ENCODE results near the gene ZNF350.
"Not testable (repeated sequence)": the region's sequence is repeated elsewhere in the genome, so short reads cannot be mapped to it uniquely, and the experiment has no call there.

ZNF350 gene

GRCh38 chr19:52028027-52028779 lies 41.6 kb upstream of the ZNF350 start, which contains the start of gene ZNF614:
Gene ZNF614 (minus strand): TSS chr19:52028379. CDS start chr19:52025745, 2,634 bp downstream.
- Histone ChIP-seq H3K9me3 (ENCODE audit: insufficient read depth, low read length) (peaks cover 37% of the 10 kb centered on the region), H4K20me1 (ENCODE audit: insufficient read depth, low read length) (no peaks in the 10 kb centered on the region), H3K36me3 (replicated peaks; ENCODE audit: low read depth, low read length) (peaks cover 62% of the 10 kb centered on the region), H3K27me3 (ENCODE audit: low read depth, low read length) (no peaks in the 10 kb centered on the region), H3K4me1 (ENCODE audit: low read length) (peaks cover 11% of the 10 kb centered on the region), H2AFZ (ENCODE audit: low read depth, low read length) (peak within 1 kb of the TSS; percentile 96), H3K4me2 (ENCODE audit: low read length) (peak within 1 kb of the TSS; percentile 65), H3K27ac (ENCODE audit: low read length) (peak within 1 kb of the TSS; percentile 71), H3K79me2 (ENCODE audit: low read length) (peaks cover 21% of the 10 kb centered on the region), H3K9ac (ENCODE audit: low read length) (peak within 1 kb of the TSS; percentile 92), H3K4me3 (ENCODE audit: low read length) (peak within 1 kb of the TSS; percentile 91)
- TF ChIP-seq CTCF (IDR thresholded peaks at IDR 0.05; ENCODE audit: low read depth, low read length) = no peak
- TF ChIP-seq EZH2phosphoT487 (IDR thresholded peaks at IDR 0.05; ENCODE audit: low read depth) = no peak

GRCh38 chr19:52026255-52026990 lies 39.8 kb upstream of the ZNF350 start:
- not testable (repeated sequence) for H3K9ac ChIP-seq (ENCODE audit: low read length); H3K27me3 ChIP-seq (ENCODE audit: low read depth, low read length); H3K4me2 ChIP-seq (ENCODE audit: low read length); H3K27ac ChIP-seq (ENCODE audit: low read length); H4K20me1 ChIP-seq (ENCODE audit: insufficient read depth, low read length); H2AFZ ChIP-seq (ENCODE audit: low read depth, low read length); H3K4me3 ChIP-seq (ENCODE audit: low read length)
- Histone ChIP-seq H3K4me1 (ENCODE audit: low read length) (peaks cover 11% of the 10 kb centered on the region), H3K79me2 (ENCODE audit: low read length) (peaks cover 21% of the 10 kb centered on the region), H3K36me3 (replicated peaks; ENCODE audit: low read depth, low read length) (peaks cover 63% of the 10 kb centered on the region), H3K9me3 (ENCODE audit: insufficient read depth, low read length) (peaks cover 36% of the 10 kb centered on the region)

GRCh38 chr19:52024478-52024877 lies 37.8 kb upstream of the ZNF350 start:
- peaks cover 65% of the 10 kb centered on the region for H3K36me3 ChIP-seq (replicated peaks; ENCODE audit: low read depth, low read length)
- H3K27me3 ChIP-seq (ENCODE audit: low read depth, low read length); H3K27ac ChIP-seq (ENCODE audit: low read length); H3K4me2 ChIP-seq (ENCODE audit: low read length); H2AFZ ChIP-seq (ENCODE audit: low read depth, low read length); H3K4me3 ChIP-seq (ENCODE audit: low read length); H3K9ac ChIP-seq (ENCODE audit: low read length); H4K20me1 ChIP-seq (ENCODE audit: insufficient read depth, low read length): not testable (repeated sequence)
- H3K9me3 ChIP-seq (ENCODE audit: insufficient read depth, low read length) = peaks cover 36% of the 10 kb centered on the region
- H3K4me1 ChIP-seq (ENCODE audit: low read length) = peaks cover 11% of the 10 kb centered on the region
- peaks cover 29% of the 10 kb centered on the region for H3K79me2 ChIP-seq (ENCODE audit: low read length)

- no peak overlapping the region for H3K4me2 ChIP-seq (ENCODE audit: low read length)
- H3K27ac ChIP-seq (ENCODE audit: low read length) = no peak overlapping the region
- no peak overlapping the region for H3K9ac ChIP-seq (ENCODE audit: low read length)
- peaks cover 3% of the 10 kb centered on the region for H3K4me1 ChIP-seq (ENCODE audit: low read length)
- H3K36me3 ChIP-seq (replicated peaks; ENCODE audit: low read depth, low read length) = peaks cover 86% of the 10 kb centered on the region
- H3K9me3 ChIP-seq (ENCODE audit: insufficient read depth, low read length) = peaks cover 49% of the 10 kb centered on the region
- TF ChIP-seq CTCF (IDR thresholded peaks at IDR 0.05; ENCODE audit: low read depth, low read length) = no peak
- TF ChIP-seq EZH2phosphoT487 (IDR thresholded peaks at IDR 0.05; ENCODE audit: low read depth) = no peak
- no peaks in the 10 kb centered on the region for H3K27me3 ChIP-seq (ENCODE audit: low read depth, low read length)
- no peak overlapping the region for H3K4me3 ChIP-seq (ENCODE audit: low read length)
- H3K79me2 ChIP-seq (ENCODE audit: low read length) = peaks cover 18% of the 10 kb centered on the region
- no peaks in the 10 kb centered on the region for H4K20me1 ChIP-seq (ENCODE audit: insufficient read depth, low read length)
- H2AFZ ChIP-seq (ENCODE audit: low read depth, low read length) = no peak overlapping the region
These were observed 35.6 kb upstream of the ZNF350 start for GRCh38 chr19:52022193-52022592.

GRCh38 chr19:52020506-52020905 lies 33.9 kb upstream of the ZNF350 start:
- H3K27ac ChIP-seq (ENCODE audit: low read length) = no peak overlapping the region
- no peaks in the 10 kb centered on the region for H3K27me3 ChIP-seq (ENCODE audit: low read depth, low read length)
- no peaks in the 10 kb centered on the region for H4K20me1 ChIP-seq (ENCODE audit: insufficient read depth, low read length)
- peaks cover 63% of the 10 kb centered on the region for H3K9me3 ChIP-seq (ENCODE audit: insufficient read depth, low read length)
- H3K79me2 ChIP-seq (ENCODE audit: low read length) = peaks cover 8% of the 10 kb centered on the region
- H3K4me3 ChIP-seq (ENCODE audit: low read length) = no peak overlapping the region
- no peak overlapping the region for H3K4me2 ChIP-seq (ENCODE audit: low read length)
- peaks cover 93% of the 10 kb centered on the region for H3K36me3 ChIP-seq (replicated peaks; ENCODE audit: low read depth, low read length)
- no peak overlapping the region for H2AFZ ChIP-seq (ENCODE audit: low read depth, low read length)
- no peak overlapping the region for H3K9ac ChIP-seq (ENCODE audit: low read length)
- no peak for TF ChIP-seq EZH2phosphoT487 (IDR thresholded peaks at IDR 0.05; ENCODE audit: low read depth)
- no peak for TF ChIP-seq CTCF (IDR thresholded peaks at IDR 0.05; ENCODE audit: low read depth, low read length)
- H3K4me1 ChIP-seq (ENCODE audit: low read length) = no peaks in the 10 kb centered on the region
